Stomach smooth muscle (tissue), 2 donors: Measurements from ENCODE around the gene ROGDI.
A peak's percentile ranks its signal among the peaks of the same experiment; 100 is the strongest.

Source experiments
- H3K27ac ChIP-seq: one replicate; pipeline ENCODE4 v1.7.0; 2013; ENCODE audit warnings: mild to moderate bottlenecking, low read length, inconsistent platforms
- H3K27me3 ChIP-seq, 2 donors: one replicate each; pipeline ENCODE4 v1.7.0; 2013; ENCODE audit warnings: low read length in 2 of 2; ENCODE audit not compliant: insufficient read depth in 2 of 2, control insufficient read depth in 1 of 2
- H3K36me3 ChIP-seq, 2 donors: one replicate each; pipeline ENCODE4 v1.7.0; 2013; ENCODE audit warnings: low read length in 2 of 2; ENCODE audit not compliant: control insufficient read depth in 2 of 2, insufficient read depth in 2 of 2
- H3K4me1 ChIP-seq: one replicate; pipeline ENCODE4 v1.7.0; 2013; ENCODE audit warnings: low read length; ENCODE audit not compliant: control insufficient read depth, insufficient read depth
- H3K4me3 ChIP-seq, 2 donors: one replicate each; pipeline ENCODE4 v1.7.0; 2013; ENCODE audit warnings: low read length in 2 of 2
- H3K9ac ChIP-seq, 2 donors: one replicate each; pipeline ENCODE4 v1.7.0; 2013; ENCODE audit warnings: low read length in 2 of 2, mild to moderate bottlenecking in 1 of 2
- H3K9me3 ChIP-seq, 2 donors: one replicate each; pipeline ENCODE4 v1.7.0; 2013; ENCODE audit warnings: low read length in 2 of 2; ENCODE audit not compliant: control insufficient read depth in 2 of 2
- donor health status: healthy.
- donor health status: Pancreatic carcinoma.

Gene ROGDI, protein sequence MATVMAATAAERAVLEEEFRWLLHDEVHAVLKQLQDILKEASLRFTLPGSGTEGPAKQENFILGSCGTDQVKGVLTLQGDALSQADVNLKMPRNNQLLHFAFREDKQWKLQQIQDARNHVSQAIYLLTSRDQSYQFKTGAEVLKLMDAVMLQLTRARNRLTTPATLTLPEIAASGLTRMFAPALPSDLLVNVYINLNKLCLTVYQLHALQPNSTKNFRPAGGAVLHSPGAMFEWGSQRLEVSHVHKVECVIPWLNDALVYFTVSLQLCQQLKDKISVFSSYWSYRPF

DNA sequence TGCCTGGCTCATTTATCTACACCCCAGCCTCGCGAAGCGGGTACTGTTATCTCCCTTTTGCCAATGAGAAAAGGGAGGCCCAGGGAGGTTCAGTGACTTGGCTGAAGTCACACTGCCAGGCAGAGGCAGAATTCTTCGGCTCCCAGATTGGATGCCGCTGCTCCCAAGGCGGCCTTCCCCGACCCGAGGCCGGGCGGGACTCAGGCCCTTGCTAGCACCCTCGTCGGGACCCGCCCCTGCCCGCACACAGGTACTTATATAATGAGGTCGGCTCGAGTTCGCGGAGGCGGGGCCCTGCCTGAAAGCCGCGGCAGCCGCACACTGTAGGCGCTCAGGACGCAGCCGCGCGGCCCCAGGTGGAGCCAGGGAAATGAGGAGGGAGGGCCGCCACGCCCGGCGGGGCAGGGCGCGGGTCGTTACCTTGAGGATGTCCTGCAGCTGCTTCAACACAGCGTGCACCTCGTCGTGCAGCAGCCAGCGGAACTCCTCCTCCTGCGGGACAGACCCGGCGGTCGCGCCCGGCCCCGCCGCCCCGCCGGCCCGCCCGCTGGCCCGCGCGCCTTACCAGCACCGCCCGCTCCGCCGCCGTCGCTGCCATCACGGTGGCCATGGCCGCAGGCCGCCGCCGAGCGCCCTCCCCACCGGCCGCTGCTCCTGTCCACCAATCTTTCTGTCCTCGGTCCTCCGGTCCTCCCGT is at the start of gene ROGDI:
ROGDI (minus strand) TSS at position 672 of the 697 bp plus-strand sequence; CDS start at position 610, 62 bp downstream.
- Histone ChIP-seq H3K36me3 (peaks cover 22 to 29% of the 10 kb centered on the region in 2 donors), H3K27me3 (no peaks in the 10 kb centered on the region), H3K9me3 (no peaks in the 10 kb centered on the region), H3K4me1 (peaks cover 31% of the 10 kb centered on the region), H3K27ac (peak within 1 kb of the TSS; percentile 78), H3K9ac (peak within 1 kb of the TSS; percentile 74 to 84), H3K4me3 (peak within 1 kb of the TSS; percentile 73 to 83)

DNA sequence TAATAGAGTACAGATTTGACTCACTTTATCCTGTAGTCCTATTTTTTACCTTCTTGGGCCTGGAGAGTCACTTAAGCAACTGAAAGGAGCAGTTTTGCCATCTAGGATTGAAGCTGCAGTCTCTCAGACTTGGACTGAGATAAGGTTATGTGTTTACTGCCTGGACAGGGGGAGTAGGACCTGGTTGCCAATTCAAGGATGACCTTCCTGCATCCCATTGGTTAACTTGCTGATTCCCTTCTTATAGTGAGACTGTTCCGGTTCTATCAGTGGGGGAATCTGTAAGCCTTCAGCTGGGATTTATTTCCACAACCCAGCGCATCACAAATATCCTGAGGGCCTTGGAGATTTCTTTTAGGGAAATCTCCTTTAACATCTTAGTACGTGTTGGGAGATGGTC is 47.8 kb upstream of the ROGDI start:
- peak overlapping the region in 1 of 2 donors; percentile 33 for H3K9ac ChIP-seq
- H3K4me3 ChIP-seq, result no peak overlapping the region
- H3K4me1 ChIP-seq, result peaks cover 26% of the 10 kb centered on the region
- no peak overlapping the region for H3K27ac ChIP-seq
- H3K36me3 ChIP-seq, result peaks cover 4 to 7% of the 10 kb centered on the region in 2 donors
- H3K9me3 ChIP-seq, result no peaks in the 10 kb centered on the region
- no peaks in the 10 kb centered on the region for H3K27me3 ChIP-seq

DNA sequence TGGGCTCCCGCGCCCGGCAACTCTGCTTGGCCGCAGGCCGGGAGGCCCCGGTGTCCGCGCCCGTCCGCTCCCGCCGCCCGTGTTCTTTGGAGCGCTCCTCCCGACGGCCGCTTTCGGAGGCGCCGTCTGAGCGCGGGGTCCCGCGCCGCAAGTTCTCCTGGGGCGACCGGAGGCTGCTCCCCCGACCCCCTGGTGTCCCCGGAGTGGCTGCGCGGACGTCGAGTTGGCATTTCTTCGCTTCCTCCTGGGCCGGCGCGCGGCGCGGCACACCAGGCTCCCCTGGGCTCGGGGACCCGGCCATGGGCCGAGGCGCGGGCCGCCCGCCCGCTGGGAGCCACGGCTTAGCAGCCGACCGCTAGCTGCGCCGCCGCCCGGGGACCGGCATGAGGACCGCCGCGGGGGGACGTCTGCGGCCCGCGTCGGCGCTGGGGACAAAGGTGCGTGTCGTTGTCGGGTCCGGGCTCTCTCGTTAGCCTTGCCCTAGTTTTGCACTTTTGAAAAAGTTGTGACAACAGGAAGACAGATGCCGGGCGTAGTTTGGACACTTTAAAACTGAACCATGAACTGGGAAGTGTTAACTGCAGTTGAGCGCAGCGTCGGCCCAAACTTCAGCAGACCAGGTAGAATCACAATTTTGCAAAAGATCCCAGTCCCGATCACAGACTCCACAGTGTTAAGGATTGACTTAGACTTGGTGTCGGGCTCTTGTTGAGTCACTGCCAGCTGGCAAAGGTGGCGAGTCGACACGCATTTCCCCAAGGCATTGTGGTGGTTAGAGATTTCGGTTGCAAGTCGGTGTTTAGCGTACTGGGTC is 45.5 kb upstream of the ROGDI start:
- Histone ChIP-seq H3K4me1 (peaks cover 26% of the 10 kb centered on the region), H3K4me3 (peak overlapping the region; percentile 87 to 96), H3K9me3 (no peaks in the 10 kb centered on the region), H3K27me3 (no peaks in the 10 kb centered on the region), H3K27ac (peak overlapping the region; percentile 92), H3K9ac (peak overlapping the region; percentile 78 to 83), H3K36me3 (peaks cover 12 to 13% of the 10 kb centered on the region in 2 donors)

DNA sequence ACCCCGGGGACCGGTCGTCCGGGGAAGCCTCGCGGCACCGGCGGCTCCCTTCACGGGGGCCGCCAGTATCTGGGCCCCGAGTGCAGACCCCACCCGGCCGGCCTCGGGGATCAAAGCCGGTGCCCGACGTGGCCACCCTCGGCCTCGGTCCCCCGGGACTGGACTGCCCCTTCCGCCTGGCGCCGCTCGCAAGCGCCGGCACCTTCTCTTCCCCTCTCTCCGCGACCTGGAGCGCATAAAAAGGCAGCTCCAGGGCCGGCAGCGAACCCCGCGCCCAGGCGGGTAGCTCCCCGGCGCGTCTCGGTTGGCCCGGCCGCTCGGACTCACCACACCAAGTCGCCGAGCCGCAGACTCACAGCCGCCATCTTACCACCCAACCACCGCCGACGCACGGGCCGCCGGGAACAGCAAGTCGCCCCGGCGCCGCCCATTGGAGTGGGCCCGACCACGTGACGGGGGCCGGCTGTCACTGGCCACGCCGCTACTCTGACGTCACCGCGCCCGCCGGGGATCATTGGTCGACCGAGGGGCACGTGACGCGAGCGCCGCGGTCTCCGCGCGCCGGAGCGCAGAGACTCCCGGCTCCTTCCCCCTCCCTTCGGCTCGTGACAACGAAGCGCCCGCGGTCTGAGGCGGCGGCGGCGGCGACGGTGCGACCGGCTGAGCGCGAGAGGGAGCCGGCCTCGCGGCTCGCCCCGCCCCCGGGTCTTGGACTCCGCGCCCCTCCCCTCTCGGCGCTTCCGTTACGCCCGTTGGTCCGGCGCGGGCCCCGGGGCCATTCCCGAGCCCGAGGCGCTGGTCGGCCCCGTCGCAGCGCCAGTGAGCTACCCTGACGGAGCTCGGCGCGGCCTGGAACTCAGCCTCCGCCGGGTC is 44.7 kb upstream of the ROGDI start, which contains the start of the genes GLYR1 and UBN1:
GLYR1 (minus strand) TSS at position 388 of the 873 bp plus-strand sequence; CDS start at position 365, 23 bp downstream.
UBN1 (plus strand) TSS at position 581 of the 873 bp plus-strand sequence. CDS start 5,437 bp downstream, outside the sequence.
- H3K4me3 ChIP-seq, result peak within 1 kb of the TSS; percentile 87 to 96
- no peaks in the 10 kb centered on the region for H3K9me3 ChIP-seq

DNA sequence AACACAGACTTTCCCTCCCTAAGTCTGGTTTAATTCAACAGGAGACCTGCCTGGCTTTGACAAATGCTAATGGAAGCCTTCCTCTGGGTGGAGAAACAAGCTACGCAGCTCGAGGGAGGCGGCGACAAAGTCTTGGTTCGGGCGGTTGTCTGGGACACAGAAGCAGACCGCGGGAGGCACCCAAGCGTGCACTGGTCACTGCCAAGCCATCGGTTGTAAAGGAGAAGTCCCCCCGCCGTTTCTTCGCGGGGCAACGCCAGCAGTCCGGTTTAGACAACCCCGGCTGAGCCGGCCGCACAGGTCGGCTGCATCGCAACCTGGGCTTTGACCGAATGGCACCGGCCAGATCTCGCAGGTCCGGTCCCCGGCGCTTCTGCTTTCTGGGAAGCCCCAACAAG is 44.1 kb upstream of the ROGDI start:
- peak overlapping the region; percentile 85 to 87 for H3K4me3 ChIP-seq
- H3K27ac ChIP-seq, result peak overlapping the region; percentile 92
- peaks cover 22% of the 10 kb centered on the region in 2 donors for H3K36me3 ChIP-seq
- H3K27me3 ChIP-seq, result no peaks in the 10 kb centered on the region
- H3K9ac ChIP-seq, result peak overlapping the region; percentile 84 to 93
- H3K4me1 ChIP-seq, result peaks cover 25% of the 10 kb centered on the region
- no peaks in the 10 kb centered on the region for H3K9me3 ChIP-seq

More for the DNA sequence above, 44.7 kb upstream of the ROGDI start, which contains the start of the genes GLYR1 and UBN1:
- Histone ChIP-seq H3K4me1 (peaks cover 26% of the 10 kb centered on the region), H3K27ac (peak within 1 kb of the TSS; percentile 92), H3K9ac (peak within 1 kb of the TSS; percentile 84 to 93), H3K36me3 (peaks cover 18% of the 10 kb centered on the region in 2 donors), H3K27me3 (no peaks in the 10 kb centered on the region)

DNA sequence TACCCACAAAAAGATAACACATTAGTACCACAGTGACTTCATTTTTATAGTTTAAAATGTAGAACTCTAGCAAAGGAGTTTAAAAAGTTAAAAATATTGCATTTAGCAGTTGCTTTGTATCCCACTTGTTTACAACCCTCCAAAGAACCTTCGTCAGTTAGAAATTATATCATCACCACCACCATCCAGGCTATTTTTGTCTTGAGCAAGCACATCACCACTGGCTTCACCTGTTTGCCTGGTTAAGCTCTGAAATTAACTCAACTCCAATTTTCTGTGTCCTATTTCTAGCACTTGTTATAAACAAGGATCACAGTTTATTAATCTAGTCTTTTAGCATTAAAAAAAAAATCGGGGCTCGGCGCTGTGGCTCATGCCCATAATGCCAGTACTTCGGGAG is 38.6 kb upstream of the ROGDI start:
- Histone ChIP-seq H3K36me3 (peaks cover 49 to 65% of the 10 kb centered on the region in 2 donors), H3K27ac (no peak overlapping the region), H3K9me3 (no peaks in the 10 kb centered on the region)

DNA sequence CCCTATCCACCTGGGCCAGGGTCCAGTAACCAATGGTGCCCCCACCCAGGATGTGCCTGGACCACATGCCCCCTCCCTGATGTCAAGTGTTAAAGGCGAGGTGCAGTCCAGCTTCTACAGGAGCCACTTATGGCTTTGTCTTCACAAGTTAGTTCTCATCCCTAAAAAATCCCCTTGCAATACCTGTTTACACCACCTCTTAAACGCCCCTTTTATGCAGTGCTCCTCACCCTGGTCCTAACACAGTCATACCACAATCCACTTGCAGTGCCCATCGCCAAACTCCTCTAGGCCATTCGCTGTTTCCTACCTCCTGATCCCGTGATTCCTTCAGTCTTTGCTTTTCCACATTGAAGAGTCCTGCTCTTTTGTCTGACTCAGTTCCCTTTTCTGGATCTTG is 37.5 kb upstream of the ROGDI start:
- Histone ChIP-seq H3K27me3 (no peaks in the 10 kb centered on the region), H3K9ac (no peak overlapping the region), H3K4me1 (no peaks in the 10 kb centered on the region), H3K36me3 (peaks cover 50 to 66% of the 10 kb centered on the region in 2 donors), H3K9me3 (no peaks in the 10 kb centered on the region), H3K4me3 (no peak overlapping the region), H3K27ac (no peak overlapping the region)

More for the DNA sequence above, 38.6 kb upstream of the ROGDI start:
- peaks cover 2% of the 10 kb centered on the region for H3K4me1 ChIP-seq
- no peaks in the 10 kb centered on the region for H3K27me3 ChIP-seq
- H3K4me3 ChIP-seq, result no peak overlapping the region
- no peak overlapping the region for H3K9ac ChIP-seq

DNA sequence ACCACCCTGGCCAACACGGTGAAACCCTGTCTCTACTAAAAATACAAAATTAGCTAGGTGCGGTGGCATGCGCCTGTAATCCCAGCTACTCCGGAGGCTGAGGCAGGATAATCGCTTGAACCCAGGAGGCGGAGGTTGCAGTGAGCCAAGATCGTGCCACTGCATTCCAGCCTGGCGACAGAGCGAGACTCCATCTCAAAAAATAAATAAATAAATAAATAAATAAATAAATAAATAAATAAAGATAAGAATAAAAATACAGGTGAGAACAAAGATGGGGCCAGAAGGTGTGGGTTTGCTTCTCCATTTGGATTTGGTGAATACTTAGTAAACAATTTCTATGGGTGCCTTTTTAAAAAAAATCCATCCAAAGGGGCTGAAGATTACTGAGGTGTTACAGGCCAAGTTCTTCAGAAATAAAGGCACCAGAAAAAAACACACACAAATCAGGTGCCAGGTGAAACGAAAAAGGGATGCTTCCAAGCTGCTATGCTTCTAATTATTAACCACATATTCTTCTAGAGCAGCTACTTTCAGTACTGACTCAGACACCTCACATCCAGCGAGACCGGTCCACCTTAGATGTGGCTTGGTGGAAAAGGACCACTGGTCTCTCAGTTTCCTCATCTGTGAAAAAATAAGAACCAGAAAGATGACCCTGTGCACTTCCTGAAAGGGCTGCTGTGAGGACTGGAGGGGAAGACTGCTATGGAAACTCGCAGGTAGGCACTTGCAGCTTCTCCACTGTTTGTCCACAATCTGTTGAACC is 35.5 kb upstream of the ROGDI start:
- H3K9ac ChIP-seq, result no peak overlapping the region
- no peak overlapping the region for H3K27ac ChIP-seq
- H3K27me3 ChIP-seq, result no peaks in the 10 kb centered on the region
- peaks cover 46 to 53% of the 10 kb centered on the region in 2 donors for H3K36me3 ChIP-seq
- H3K4me3 ChIP-seq, result no peak overlapping the region
- H3K4me1 ChIP-seq, result no peaks in the 10 kb centered on the region
- H3K9me3 ChIP-seq, result no peaks in the 10 kb centered on the region

DNA sequence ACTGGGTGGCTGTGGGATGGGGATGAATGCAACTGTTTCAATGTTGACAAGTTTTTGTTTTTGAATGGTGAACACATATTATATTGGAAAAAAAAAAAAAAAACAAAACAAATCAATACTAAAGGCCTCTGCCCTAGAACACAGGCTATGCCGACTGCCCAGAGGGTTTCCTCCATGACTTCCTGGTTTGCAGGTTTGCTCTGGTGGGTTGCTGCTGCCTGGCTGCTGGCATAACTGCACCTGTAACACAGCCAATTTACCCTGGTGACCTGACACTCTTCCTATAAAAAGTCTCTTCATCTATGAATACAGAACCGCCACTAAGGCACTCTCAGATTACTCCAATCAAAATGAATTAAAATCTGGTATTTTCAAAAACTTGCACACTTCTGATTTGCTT is 34.3 kb upstream of the ROGDI start:
- H3K9ac ChIP-seq, result no peak overlapping the region
- no peaks in the 10 kb centered on the region for H3K27me3 ChIP-seq
- no peaks in the 10 kb centered on the region for H3K4me1 ChIP-seq
- H3K9me3 ChIP-seq, result no peaks in the 10 kb centered on the region
- no peak overlapping the region for H3K27ac ChIP-seq
- H3K36me3 ChIP-seq, result peaks cover 51 to 56% of the 10 kb centered on the region in 2 donors
- no peak overlapping the region for H3K4me3 ChIP-seq
